HepG2 (cell line): ENCODE measurements around the gene LCTL. TPM values are rescaled to one million over a fixed set of nuclear protein-coding genes. Genes with fewer than 3 reads are reported as not detected.

ENCODE experiments used
- ATAC-seq: fragments of 200-7000 bp; cut with Tn5 transposase; 3 replicates; pipeline ENCODE4 v1.9.1; 2020; ENCODE audit warnings: mild to moderate bottlenecking, moderate library complexity
- BruUV-seq: library from RNA; stranded (reverse); fragments of 400-500 nt; replicated peaks from 2 replicates; lab custom pipeline; 2021; lab: Mats Ljungman, UMichigan
- CTCF ChIA-PET: fragments of 300-600 bp; formaldehyde crosslinking; extraction: SDS; loops from one replicate; lab custom pipeline; 2021; ENCODE audit warnings: low total read pairs, inconsistent platforms, low intra/inter-chr PET ratio; lab: Yijun Ruan, JAX
- POLR2A ChIA-PET: fragments of 350-600 bp; sonication (Branson Sonifier 250); formaldehyde crosslinking; loops from one replicate; lab custom pipeline; 2020; ENCODE audit warnings: antibody characterized with exemption, inconsistent platforms; lab: Yijun Ruan, JAX
- DNase-seq: peaks from one replicate; pipeline ENCODE4 v3.0.0-alpha.2; 2015; ENCODE audit warnings: low spot score
- FAIRE-seq: peaks from 3 replicates; lab custom pipeline; 2011; peaks lifted over from hg19 to GRCh38; lab: Jason Lieb, UNC
- H2AFZ ChIP-seq: one replicate; pipeline ENCODE4 v1.6.1; 2011; ENCODE audit warnings: low read length, inconsistent platforms
- H3K27ac ChIP-seq: fragments of 300-600 bp; 3 replicates; pipeline ENCODE4 v1.8.0; 2011; ENCODE audit warnings: mixed run types, mild to moderate bottlenecking, mixed read lengths, low read length, inconsistent platforms; ENCODE audit not compliant: insufficient read depth; ENCODE audit errors: extremely low read length
- H3K27me3 ChIP-seq, 2 experiments: fragments of 200-600 bp in 1 of 2; 2 replicates in 1 of 2; 3 replicates in 1 of 2; pipeline versions ENCODE4 v1.6.0 to v1.8.0; 2011; ENCODE audit warnings: low read length in 2 of 2, mild to moderate bottlenecking in 2 of 2, moderate library complexity in 2 of 2, inconsistent platforms in 1 of 2; ENCODE audit not compliant: insufficient read depth in 2 of 2, control insufficient read depth in 1 of 2
- H3K36me3 ChIP-seq, 2 experiments: fragments of 200-600 bp in 1 of 2; replicated peaks in 1 of 2; 2 replicates in 1 of 2; 3 replicates in 1 of 2; pipeline versions ENCODE4 v1.5.1 to v1.8.0; 2011; ENCODE audit warnings: low read length in 2 of 2, inconsistent platforms in 1 of 2; ENCODE audit not compliant: insufficient read depth in 2 of 2, control insufficient read depth in 1 of 2
- H3K4me1 ChIP-seq: 2 replicates; pipeline ENCODE4 v1.5.1; 2012; ENCODE audit warnings: low read length, inconsistent platforms; ENCODE audit not compliant: insufficient read depth
- H3K4me2 ChIP-seq: 2 replicates; pipeline ENCODE4 v1.6.0; 2011; ENCODE audit warnings: low read depth, low read length, inconsistent platforms
- H3K4me3 ChIP-seq, 3 experiments: fragments of 200-600 bp in 1 of 3; sonication (generic), shearing (Covaris generic) in 1 of 3; replicated peaks in 1 of 3; 2 replicates each; pipeline ENCODE4 v1.5.1; 2011 to 2016; ENCODE audit warnings: low read length in 3 of 3, inconsistent platforms in 2 of 3, low read depth in 2 of 3, mild to moderate bottlenecking in 2 of 3, control low read depth in 1 of 3, mixed read lengths in 1 of 3; ENCODE audit not compliant: insufficient read depth in 1 of 3
- H3K79me2 ChIP-seq: one replicate; pipeline ENCODE4 v1.6.1; 2011; ENCODE audit warnings: low read length, inconsistent platforms; ENCODE audit not compliant: insufficient read depth
- H3K9ac ChIP-seq: 2 replicates; pipeline ENCODE4 v1.6.0; 2011; ENCODE audit warnings: mild to moderate bottlenecking, low read depth, low read length, inconsistent platforms; ENCODE audit not compliant: insufficient read depth
- H3K9me3 ChIP-seq: 2 replicates; pipeline ENCODE4 v1.5.1; 2012; ENCODE audit warnings: mild to moderate bottlenecking, low read length
- H4K20me1 ChIP-seq: 2 replicates; pipeline ENCODE4 v1.6.0; 2011; ENCODE audit warnings: inconsistent platforms, mild to moderate bottlenecking, low read length, moderate library complexity; ENCODE audit not compliant: insufficient read depth
- AKAP8 ChIP-seq: sonication (generic); formaldehyde crosslinking; IDR thresholded peaks from 2 replicates; pipeline ENCODE4 v1.5.1; 2020; ENCODE audit warnings: mild to moderate bottlenecking, missing genetic modification reagents
- HNRNPL ChIP-seq: fragments of 200-400 bp; formaldehyde crosslinking; IDR thresholded peaks from 2 replicates; pipeline ENCODE4 v1.6.1; 2017; ENCODE audit warnings: mild to moderate bottlenecking, low read depth, low read length
- POGZ ChIP-seq: sonication (generic); formaldehyde crosslinking; IDR thresholded peaks from 2 replicates; pipeline ENCODE4 v1.4.0; 2020; ENCODE audit warnings: mild to moderate bottlenecking, missing genetic modification reagents
- RELA ChIP-seq: sonication (generic); formaldehyde crosslinking; IDR thresholded peaks from 2 replicates; pipeline ENCODE4 v1.4.0; 2020; ENCODE audit warnings: missing genetic modification reagents
- SRSF1 ChIP-seq: fragments of 200-400 bp; formaldehyde crosslinking; optimal IDR thresholded peaks from 2 replicates; pipeline ENCODE3; 2017; ENCODE audit warnings: mild to moderate bottlenecking, low read depth, low read length, moderate library complexity
- WGBS: methylation state at CpG from one replicate; pipeline ENCODE4 v1.1.6; 2017; ENCODE audit warnings: low lambda C conversion rate; 5-methylcytosine and 5-hydroxymethylcytosine counted together
- in situ Hi-C: cut with HindIII; loops from 2 replicates; pipeline ENCODE4 v1.10.0; 2017; ENCODE audit warnings: low pct_unique_long_range_greater_than_20kb; ENCODE audit not compliant: extremely low pct_ligation_motif_present
- intact Hi-C: fragments of 100-400 bp; cut with micrococcal nuclease; formaldehyde crosslinking; loops from one replicate; pipeline ENCODE4 v1.10.0; 2022; ENCODE audit not compliant: unreplicated experiment
- polyA plus RNA-seq, 8 experiments: library from polyadenylated mRNA; depleted of rRNA in 3 of 8; stranded (reverse) in 7 of 8; unstranded in 1 of 8; fragments of >200 nt; fragmentation: Illumina TruSeq in 4 of 8; extraction: Trizol in 4 of 8; gene quantifications; 2 replicates each; pipeline versions ENCODE4 v1.2.1 to v1.2.3, GENCODE V29; 2011 to 2016; ENCODE audit warnings: low read depth in 4 of 8, missing spikeins in 1 of 8, mixed read lengths in 1 of 8; ENCODE audit not compliant: insufficient read depth in 1 of 8
- total RNA-seq, 5 experiments: library from RNA; depleted of rRNA; stranded (reverse); fragments of >200 nt; fragmentation: Illumina TruSeq; extraction: Trizol; gene quantifications; 2 replicates each; pipeline ENCODE4 v1.2.3, GENCODE V29; 2016; ENCODE audit warnings: low read depth in 1 of 5
- TF ChIP-seq, protein P1 (sequence below): sonication (generic); formaldehyde crosslinking; IDR thresholded peaks from 2 replicates; pipeline ENCODE4 v1.4.0; 2020; ENCODE audit warnings: missing genetic modification reagents

Gene LCTL
- total and polyA plus RNA-seq, 2 of the 13 experiments (the other 11 are each of a cell fraction or from before 2014, with no cell fraction given): 0.96 to 1.4 TPM

DNA sequence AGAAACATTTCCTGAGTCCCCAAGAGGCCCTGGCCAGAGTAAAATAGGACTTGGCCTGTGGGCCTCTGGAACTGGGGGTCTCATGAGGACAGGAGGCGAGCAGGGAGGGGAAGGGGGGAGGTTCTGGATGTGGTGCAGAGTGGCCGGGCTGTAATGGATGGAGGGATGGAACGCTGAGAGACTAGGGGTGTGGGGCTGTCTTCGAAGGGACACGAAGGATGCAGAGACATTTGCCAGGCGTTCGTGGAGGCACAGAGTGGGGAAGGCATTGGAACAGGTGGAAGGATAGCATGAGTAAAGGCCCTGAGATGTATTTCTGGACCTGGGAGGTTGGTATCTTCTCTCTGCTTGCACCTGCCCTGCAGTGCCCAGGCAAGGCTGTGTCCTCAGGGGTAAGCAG is 2.1 kb upstream of the LCTL start:
- ATAC-seq: no peak
- peaks cover 31% of the 10 kb centered on the region for H3K4me1 ChIP-seq
- TF ChIP-seq, protein P1, sequence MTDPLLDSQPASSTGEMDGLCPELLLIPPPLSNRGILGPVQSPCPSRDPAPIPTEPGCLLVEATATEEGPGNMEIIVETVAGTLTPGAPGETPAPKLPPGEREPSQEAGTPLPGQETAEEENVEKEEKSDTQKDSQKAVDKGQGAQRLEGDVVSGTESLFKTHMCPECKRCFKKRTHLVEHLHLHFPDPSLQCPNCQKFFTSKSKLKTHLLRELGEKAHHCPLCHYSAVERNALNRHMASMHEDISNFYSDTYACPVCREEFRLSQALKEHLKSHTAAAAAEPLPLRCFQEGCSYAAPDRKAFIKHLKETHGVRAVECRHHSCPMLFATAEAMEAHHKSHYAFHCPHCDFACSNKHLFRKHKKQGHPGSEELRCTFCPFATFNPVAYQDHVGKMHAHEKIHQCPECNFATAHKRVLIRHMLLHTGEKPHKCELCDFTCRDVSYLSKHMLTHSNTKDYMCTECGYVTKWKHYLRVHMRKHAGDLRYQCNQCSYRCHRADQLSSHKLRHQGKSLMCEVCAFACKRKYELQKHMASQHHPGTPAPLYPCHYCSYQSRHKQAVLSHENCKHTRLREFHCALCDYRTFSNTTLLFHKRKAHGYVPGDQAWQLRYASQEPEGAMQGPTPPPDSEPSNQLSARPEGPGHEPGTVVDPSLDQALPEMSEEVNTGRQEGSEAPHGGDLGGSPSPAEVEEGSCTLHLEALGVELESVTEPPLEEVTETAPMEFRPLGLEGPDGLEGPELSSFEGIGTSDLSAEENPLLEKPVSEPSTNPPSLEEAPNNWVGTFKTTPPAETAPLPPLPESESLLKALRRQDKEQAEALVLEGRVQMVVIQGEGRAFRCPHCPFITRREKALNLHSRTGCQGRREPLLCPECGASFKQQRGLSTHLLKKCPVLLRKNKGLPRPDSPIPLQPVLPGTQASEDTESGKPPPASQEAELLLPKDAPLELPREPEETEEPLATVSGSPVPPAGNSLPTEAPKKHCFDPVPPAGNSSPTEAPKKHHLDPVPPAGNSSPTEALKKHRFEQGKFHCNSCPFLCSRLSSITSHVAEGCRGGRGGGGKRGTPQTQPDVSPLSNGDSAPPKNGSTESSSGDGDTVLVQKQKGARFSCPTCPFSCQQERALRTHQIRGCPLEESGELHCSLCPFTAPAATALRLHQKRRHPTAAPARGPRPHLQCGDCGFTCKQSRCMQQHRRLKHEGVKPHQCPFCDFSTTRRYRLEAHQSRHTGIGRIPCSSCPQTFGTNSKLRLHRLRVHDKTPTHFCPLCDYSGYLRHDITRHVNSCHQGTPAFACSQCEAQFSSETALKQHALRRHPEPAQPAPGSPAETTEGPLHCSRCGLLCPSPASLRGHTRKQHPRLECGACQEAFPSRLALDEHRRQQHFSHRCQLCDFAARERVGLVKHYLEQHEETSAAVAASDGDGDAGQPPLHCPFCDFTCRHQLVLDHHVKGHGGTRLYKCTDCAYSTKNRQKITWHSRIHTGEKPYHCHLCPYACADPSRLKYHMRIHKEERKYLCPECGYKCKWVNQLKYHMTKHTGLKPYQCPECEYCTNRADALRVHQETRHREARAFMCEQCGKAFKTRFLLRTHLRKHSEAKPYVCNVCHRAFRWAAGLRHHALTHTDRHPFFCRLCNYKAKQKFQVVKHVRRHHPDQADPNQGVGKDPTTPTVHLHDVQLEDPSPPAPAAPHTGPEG (CRISPR knock-in tag): no peak
- TF ChIP-seq POGZ (no peak), RELA (CRISPR knock-in tag) (no peak), SRSF1 (no peak), AKAP8 (no peak), HNRNPL (no peak)
- TF ChIP-seq, all 625 proteins: peak for 0
- ChIA-PET POLR2A (interaction anchor here (1.9 kb wide), 1 partner anchor 14 kb away, joined by 6 read pairs; no protein-coding TSS in a partner anchor), CTCF (no interaction called here)
- Histone ChIP-seq H4K20me1 (no peaks in the 10 kb centered on the region), H3K4me2 (0 out of 2 replicates have a peak overlapping the region, but pooled peaks have one; percentile 99), H3K79me2 (no peaks in the 10 kb centered on the region), H3K27me3 (no peaks in the 10 kb centered on the region), H3K36me3 (no peaks in the 10 kb centered on the region), H3K27ac (no peak overlapping the region), H3K9me3 (no peaks in the 10 kb centered on the region), H3K4me3 (no peak overlapping the region), H3K9ac (no peak overlapping the region), H2AFZ (no peak overlapping the region)
- BruUV-seq: no TSS peak
- 71% methylated on average over 7 of the region's 7 CpGs for WGBS
- in situ Hi-C loops (no loop called here), intact Hi-C loops (loop anchor here (5.0 kb wide), 1 partner anchor 61 kb away; the partner anchor contains the start of gene ZWILCH)
- FAIRE-seq (no peak), DNase-seq (no peak)
